Smooth muscle cell (in vitro differentiated cells): ENCODE results near the gene RPRD1A. TPM values are rescaled to one million over a fixed set of nuclear protein-coding genes. Genes with fewer than 3 reads are reported as not detected.

ENCODE experiments used
- DNase-seq: peaks from one replicate; lab custom pipeline; 2025; ENCODE audit not compliant: unreplicated experiment; lab: John Stamatoyannopoulos, UW
- H2AFZ ChIP-seq: fragments of 200-600 bp; sonication (generic); 2 replicates; pipeline ENCODE4 v1.6.0; 2016; ENCODE audit warnings: antibody characterized with exemption, low read depth, mild to moderate bottlenecking
- H3F3A ChIP-seq: fragments of 200-600 bp; sonication (generic); 2 replicates; pipeline ENCODE4 v1.6.0; 2017; ENCODE audit warnings: antibody characterized with exemption, low read depth
- H3K27ac ChIP-seq: fragments of 200-600 bp; sonication (generic); 2 replicates; pipeline ENCODE4 v1.5.1; 2016; ENCODE audit warnings: low read depth, mild to moderate bottlenecking
- H3K27me3 ChIP-seq: fragments of 200-600 bp; sonication (generic); 2 replicates; pipeline ENCODE4 v1.6.1; 2016; ENCODE audit warnings: low read depth, mild to moderate bottlenecking
- H3K36me3 ChIP-seq: fragments of 200-600 bp; sonication (generic); 2 replicates; pipeline ENCODE4 v1.5.1; 2016; ENCODE audit warnings: low read depth
- H3K4me1 ChIP-seq: fragments of 200-600 bp; sonication (generic); 2 replicates; pipeline ENCODE4 v1.5.1; 2016; ENCODE audit warnings: low read depth
- H3K4me2 ChIP-seq: fragments of 200-600 bp; sonication (generic); 2 replicates; pipeline ENCODE4 v1.6.0; 2016; ENCODE audit warnings: mild to moderate bottlenecking
- H3K4me3 ChIP-seq: fragments of 200-600 bp; sonication (generic); 2 replicates; pipeline ENCODE4 v1.5.1; 2016; ENCODE audit warnings: mild to moderate bottlenecking
- H3K79me2 ChIP-seq: fragments of 200-600 bp; sonication (generic); 2 replicates; pipeline ENCODE4 v1.6.0; 2016; ENCODE audit warnings: low read depth, mild to moderate bottlenecking
- H3K9ac ChIP-seq: fragments of 200-600 bp; sonication (generic); 2 replicates; pipeline ENCODE4 v1.6.0; 2016; ENCODE audit warnings: low read depth
- H3K9me3 ChIP-seq: fragments of 200-600 bp; sonication (generic); replicated peaks from 2 replicates; pipeline ENCODE4 v1.5.1; 2016; ENCODE audit warnings: low read depth
- H4K20me1 ChIP-seq: fragments of 200-600 bp; sonication (generic); 2 replicates; pipeline ENCODE4 v1.6.0; 2016; ENCODE audit warnings: low read depth
- CTCF ChIP-seq: fragments of 200-600 bp; sonication (generic); IDR thresholded peaks from 2 replicates; pipeline ENCODE4 v1.5.1; 2017; ENCODE audit warnings: borderline replicate concordance, mild to moderate bottlenecking, antibody characterized with exemption; ENCODE audit not compliant: insufficient read depth, poor library complexity, severe bottlenecking
- WGBS: methylation state at CpG from one replicate; pipeline ENCODE4 v1.1.7; 2016; ENCODE audit warnings: low lambda C conversion rate; 5-methylcytosine and 5-hydroxymethylcytosine counted together
- polyA plus RNA-seq: library from polyadenylated mRNA; unstranded; fragments of >200 nt; fragmentation: Nextera tagmentation; extraction: Ambion mirVana; gene quantifications from 2 replicates; pipeline ENCODE4 v1.2.1, GENCODE V29; 2016
- total RNA-seq: library from RNA; depleted of rRNA; stranded (reverse); fragments of >200 nt; gene quantifications from 2 replicates; pipeline ENCODE4 v1.2.3, GENCODE V29; 2014

RPRD1A gene
- total and polyA plus RNA-seq, 2 experiments from 2014 or later, result 13.1 to 50.0 TPM

- H3K27ac ChIP-seq, result no peak overlapping the region
- H3K79me2 ChIP-seq, result no peaks in the 10 kb centered on the region
- H3K9ac ChIP-seq, result no peak overlapping the region
- H2AFZ ChIP-seq, result no peak overlapping the region
- H3F3A ChIP-seq, result no peaks in the 10 kb centered on the region
- no peak overlapping the region for H3K4me2 ChIP-seq
- no peaks in the 10 kb centered on the region for H3K9me3 ChIP-seq
- H3K4me1 ChIP-seq, result no peaks in the 10 kb centered on the region
- no peaks in the 10 kb centered on the region for H3K27me3 ChIP-seq
- no peak for DNase-seq
- H3K4me3 ChIP-seq, result no peak overlapping the region
- no peaks in the 10 kb centered on the region for H4K20me1 ChIP-seq
- no peak for TF ChIP-seq CTCF
- H3K36me3 ChIP-seq, result peaks cover 16% of the 10 kb centered on the region
Measured at GRCh38 chr18:36107477-36107876, 40.1 kb upstream of the RPRD1A start.

- H3K4me2 ChIP-seq, result no peak overlapping the region
- H4K20me1 ChIP-seq, result no peaks in the 10 kb centered on the region
- TF ChIP-seq CTCF, result no peak
- no peaks in the 10 kb centered on the region for H3F3A ChIP-seq
- 80% methylated on average over 2 of the region's 2 CpGs for WGBS
- no peak for DNase-seq
- H3K27me3 ChIP-seq, result no peaks in the 10 kb centered on the region
- no peak overlapping the region for H3K9ac ChIP-seq
- no peak overlapping the region for H2AFZ ChIP-seq
- no peaks in the 10 kb centered on the region for H3K79me2 ChIP-seq
- H3K9me3 ChIP-seq, result no peaks in the 10 kb centered on the region
- peaks cover 5% of the 10 kb centered on the region for H3K36me3 ChIP-seq
- H3K4me1 ChIP-seq, result no peaks in the 10 kb centered on the region
- H3K27ac ChIP-seq, result no peak overlapping the region
- no peak overlapping the region for H3K4me3 ChIP-seq
Measured at GRCh38 chr18:36104749-36105148, 37.4 kb upstream of the RPRD1A start.

- Histone ChIP-seq H3F3A (no peaks in the 10 kb centered on the region), H3K79me2 (no peaks in the 10 kb centered on the region), H4K20me1 (no peaks in the 10 kb centered on the region), H3K4me2 (no peak overlapping the region), H3K9ac (no peak overlapping the region), H2AFZ (no peak overlapping the region), H3K4me1 (no peaks in the 10 kb centered on the region), H3K36me3 (no peaks in the 10 kb centered on the region), H3K27ac (peak overlapping the region; percentile 44), H3K9me3 (no peaks in the 10 kb centered on the region), H3K4me3 (no peak overlapping the region), H3K27me3 (no peaks in the 10 kb centered on the region)
- TF ChIP-seq CTCF, result no peak
- no peak for DNase-seq
- WGBS, result 84% methylated on average over 7 of the region's 7 CpGs
Measured at GRCh38 chr18:36101943-36102342, 34.6 kb upstream of the RPRD1A start.

- no peak for DNase-seq
- no peak for TF ChIP-seq CTCF
- Histone ChIP-seq H3K9me3 (no peaks in the 10 kb centered on the region), H2AFZ (no peak overlapping the region), H4K20me1 (no peaks in the 10 kb centered on the region), H3F3A (no peaks in the 10 kb centered on the region), H3K36me3 (no peaks in the 10 kb centered on the region), H3K4me3 (no peak overlapping the region), H3K4me1 (no peaks in the 10 kb centered on the region), H3K79me2 (no peaks in the 10 kb centered on the region), H3K9ac (no peak overlapping the region), H3K27ac (no peak overlapping the region), H3K4me2 (no peak overlapping the region), H3K27me3 (no peaks in the 10 kb centered on the region)
Measured at GRCh38 chr18:36099311-36099710, 32.0 kb upstream of the RPRD1A start.
